ENCODE measurements around the gene DRGX.

DRGX gene

DNA sequence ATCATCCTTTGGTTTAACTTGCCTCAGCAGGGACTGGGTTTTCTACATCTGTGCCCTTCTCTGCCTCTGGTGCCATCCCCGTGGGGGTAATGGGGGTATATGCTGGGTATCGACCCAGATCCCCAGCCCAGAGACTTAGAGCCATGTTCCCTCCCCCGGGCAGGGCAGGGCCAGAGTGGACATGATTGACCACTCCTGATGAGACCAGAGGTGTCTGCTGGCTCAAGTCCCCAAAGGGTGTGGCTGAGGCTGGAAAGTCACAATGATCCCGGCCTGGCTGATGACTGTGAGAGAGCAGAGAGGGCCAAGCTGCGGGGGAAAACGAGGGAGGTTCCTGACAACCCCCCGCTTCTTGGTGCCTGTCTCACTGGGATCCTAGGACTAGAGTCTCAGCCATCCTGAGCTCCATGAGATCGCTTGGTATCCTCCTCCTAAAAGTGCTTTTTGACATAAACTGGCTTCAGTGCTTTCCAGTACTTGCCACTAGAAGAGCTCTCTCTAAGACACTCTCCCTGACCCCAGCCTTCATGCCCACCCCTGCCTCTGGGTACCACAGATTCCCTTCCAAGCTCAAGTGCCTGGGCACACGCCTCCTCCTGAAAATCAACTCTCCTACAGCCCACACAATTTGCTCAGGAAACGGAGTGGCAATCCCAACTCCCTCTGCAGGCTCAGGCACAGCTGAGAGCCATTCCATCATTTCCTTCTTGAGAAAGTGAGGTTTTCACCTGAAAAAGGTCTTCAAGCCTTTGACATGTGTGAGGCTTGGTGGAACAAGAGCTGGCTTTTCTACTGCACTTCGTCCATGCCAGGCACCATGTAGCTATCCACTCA is 33.9 kb downstream of the DRGX start:
- no peak for DNase-seq (ENCODE audit: low read depth in 2 of 2)

DNA sequence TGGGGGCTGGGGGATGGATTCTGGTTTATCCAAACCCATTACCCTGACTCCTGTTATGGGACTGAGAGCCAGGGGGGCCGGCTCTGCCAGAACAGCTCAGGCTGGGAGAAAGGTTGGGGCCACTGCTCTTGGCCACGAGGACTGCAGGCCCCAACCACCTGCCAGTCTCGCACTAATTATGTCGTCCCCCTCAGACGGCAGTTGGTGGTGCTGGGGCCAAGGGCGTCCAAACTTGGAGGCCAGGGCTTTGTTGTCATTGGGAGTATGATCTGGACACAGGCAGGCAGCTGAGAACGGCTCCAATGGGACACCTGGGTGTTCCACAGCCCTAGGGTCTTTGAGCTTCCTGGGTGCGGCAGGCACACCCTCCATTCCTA is 34.7 kb downstream of the DRGX start:
- DNase-seq (ENCODE audit: low read depth in 2 of 2) = no peak

DNA sequence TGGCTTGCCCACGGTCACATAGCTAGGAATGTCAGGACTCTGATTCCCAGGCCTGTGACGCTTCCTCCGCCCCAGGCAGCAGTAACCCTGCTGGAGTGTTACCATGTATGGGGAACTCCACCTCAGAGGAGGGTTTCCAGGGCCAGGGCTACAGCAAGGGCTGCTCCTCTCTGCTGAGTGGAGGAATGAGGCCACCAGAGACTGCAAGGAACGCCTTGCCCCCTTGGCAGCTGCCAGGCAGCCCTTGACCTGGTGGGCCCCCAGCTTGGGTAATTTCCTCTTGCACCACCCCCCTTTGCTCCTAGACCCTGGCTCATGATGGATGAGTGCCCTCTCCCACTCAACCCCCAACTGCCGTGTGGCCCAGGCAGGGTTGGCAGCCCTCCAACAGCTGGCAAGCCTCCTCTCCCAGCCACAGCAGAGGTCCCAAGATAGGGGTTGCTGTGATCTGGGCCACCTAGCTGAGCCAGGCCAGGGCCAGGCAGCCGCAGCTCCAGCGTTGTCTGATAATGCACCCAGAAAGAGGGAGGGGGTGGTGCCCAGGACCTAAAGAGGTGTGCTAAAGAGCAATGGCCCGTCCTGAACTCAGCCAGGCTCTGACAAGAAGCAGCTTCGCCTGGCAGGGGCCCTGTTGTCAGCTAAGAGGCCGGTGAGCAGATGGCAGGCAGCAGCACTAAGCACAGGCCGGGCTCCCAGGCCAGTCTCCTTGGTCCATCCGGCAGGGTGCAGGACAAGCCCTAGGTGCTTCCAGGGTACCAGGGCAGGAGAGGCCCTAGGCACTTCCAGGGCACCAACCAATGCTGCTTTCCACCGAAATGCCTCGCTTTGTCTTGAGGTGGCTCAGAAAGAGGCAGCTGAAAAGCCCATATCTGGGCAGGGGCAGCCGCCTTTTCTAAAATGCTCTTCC is 35.4 kb downstream of the DRGX start:
- DNase-seq (ENCODE audit: low read depth in 2 of 2) = no peak

DNA sequence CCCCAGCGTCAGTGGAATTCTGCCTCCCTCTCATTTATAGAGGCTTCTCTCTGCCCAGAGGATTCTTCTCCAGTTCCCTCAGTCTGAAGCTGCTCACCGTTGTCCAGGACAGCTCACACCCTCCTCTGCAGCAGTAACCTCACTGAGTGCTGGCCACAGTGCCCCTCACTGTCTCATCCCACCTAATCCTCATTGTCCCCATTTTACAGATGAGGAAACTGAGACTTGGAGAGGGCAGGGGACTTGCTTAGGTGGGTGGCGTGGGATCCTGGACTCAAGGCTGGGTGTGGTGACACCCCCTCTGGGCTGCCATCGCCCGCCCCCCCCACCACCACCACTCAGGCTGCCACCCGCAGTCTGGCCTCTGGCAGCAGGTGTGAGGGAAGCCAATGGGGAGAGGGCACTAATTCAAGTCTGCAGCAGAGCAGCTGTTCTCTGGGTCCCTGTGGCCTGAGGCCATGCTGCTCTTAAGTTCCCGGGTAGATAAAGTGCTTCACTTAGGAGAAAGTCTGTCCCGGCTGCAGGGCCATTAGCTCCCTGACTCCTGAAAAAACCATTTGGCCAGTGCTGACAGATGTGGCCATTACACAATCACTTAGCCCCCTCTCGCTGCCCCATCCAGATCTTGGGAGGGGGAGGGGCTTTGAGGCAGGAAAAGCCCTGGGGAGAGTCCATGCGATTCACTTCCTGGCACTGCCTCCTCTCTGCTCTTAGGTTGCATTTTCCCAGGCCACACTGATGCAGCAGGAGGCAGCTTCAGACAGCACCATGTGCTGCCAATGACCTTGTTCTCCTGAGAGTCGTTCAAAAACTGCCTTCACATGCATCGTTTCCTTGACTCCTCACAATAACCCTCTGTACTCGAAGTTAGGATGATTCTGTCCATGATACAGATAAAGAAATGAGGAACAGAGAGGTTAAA is 36.3 kb downstream of the DRGX start:
- DNase-seq (ENCODE audit: low read depth in 2 of 2) = no peak

DNA sequence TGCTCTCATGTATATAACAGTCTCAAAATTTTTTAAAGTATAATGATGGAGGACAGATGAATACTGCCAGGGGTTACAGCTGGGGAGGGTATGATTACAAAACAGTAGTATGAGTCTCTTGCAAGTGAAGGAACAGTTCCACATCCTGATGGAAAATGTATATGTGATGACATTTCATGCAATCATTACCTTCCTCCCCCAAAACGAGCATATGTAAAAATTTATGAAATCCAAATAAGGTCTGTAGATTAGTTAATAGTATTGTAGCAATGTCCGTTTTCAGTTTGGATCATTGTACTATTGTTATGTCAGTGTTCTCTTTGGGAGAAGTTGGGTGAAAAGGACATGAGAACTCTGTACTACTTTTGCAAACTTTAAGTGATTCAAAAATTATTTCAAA is 38.0 kb downstream of the DRGX start:
- DNase-seq (ENCODE audit: low read depth in 2 of 2) = no peak

DNA sequence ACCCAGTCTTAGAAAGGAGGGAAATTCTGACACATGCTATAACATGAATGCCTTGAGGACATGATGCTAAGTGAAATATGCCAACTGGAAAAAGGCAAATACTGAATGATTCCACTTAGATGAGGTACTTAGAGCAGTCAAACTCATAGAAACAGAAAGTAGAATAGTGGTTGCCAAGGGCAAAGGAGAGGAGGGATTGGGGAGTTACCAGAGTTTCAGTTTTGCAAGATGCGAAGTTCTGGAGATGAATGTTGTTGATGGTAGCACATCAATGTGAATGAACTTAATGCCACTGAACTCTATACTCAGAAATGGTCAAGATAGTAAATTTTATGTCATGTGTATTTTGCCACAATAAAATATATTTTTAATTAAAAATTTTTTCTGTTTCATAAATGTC is 38.9 kb downstream of the DRGX start:
- DNase-seq (ENCODE audit: low read depth in 2 of 2) = no peak

DNA sequence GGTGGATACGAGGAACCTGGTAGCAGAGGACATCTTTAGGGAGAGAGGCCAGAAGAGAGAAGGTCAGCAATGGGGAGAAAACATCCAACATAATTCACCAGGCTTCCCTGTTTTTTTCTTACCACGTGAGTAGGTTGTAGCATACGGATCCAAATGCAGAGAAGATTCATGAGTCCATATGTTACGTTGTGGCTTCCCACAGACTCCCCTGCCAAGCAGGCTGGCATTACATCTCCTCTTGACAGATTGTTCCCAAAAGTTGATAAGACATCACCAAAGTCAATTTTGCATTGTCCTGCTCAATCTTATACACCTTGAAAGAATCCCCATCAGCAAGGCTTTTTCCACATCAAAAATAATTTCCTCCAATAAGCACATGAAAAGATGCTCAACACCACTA is 39.7 kb downstream of the DRGX start:
- no peak for DNase-seq (ENCODE audit: low read depth in 2 of 2)

DNA sequence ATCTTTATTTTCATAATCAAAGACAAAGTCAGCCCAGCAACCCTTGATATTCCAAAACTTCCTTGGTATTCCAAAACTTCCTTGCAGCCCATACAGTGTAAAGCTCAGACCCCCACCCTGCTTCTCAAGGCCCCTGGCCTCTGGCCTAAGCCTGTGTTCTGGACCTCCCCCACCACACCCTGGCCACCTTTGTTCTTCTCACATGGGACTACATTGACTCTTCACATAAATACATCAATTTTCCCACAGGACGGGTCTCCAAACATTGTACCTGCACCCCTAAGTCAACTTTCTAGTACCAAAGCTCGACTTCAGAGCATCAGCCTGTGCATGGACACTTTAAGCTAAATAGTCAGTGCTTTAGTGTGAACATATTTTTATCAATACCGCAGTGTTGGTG is 40.7 kb downstream of the DRGX start:
- DNase-seq (ENCODE audit: low read depth in 2 of 2) = no peak

DNA sequence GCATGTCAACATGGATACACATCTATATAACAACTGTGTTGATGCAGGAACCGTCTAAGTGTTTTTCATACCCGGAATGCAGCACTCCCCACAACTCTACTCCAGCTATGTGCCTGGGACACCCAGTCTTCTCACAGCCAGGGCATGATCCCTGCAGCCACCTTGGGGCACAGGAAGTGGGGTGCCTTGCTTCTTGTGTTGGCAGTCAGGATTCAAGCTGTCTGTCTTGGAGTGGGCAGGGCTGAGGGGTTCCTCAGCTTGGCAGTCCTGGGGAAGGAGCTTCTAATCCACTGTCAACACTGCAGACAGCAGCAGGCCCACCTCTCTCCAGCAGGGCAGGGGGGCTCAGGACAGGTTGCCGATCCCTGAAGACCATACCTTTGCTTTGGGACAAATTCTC is 41.3 kb downstream of the DRGX start:
- DNase-seq (ENCODE audit: low read depth in 2 of 2) = no peak

DNA sequence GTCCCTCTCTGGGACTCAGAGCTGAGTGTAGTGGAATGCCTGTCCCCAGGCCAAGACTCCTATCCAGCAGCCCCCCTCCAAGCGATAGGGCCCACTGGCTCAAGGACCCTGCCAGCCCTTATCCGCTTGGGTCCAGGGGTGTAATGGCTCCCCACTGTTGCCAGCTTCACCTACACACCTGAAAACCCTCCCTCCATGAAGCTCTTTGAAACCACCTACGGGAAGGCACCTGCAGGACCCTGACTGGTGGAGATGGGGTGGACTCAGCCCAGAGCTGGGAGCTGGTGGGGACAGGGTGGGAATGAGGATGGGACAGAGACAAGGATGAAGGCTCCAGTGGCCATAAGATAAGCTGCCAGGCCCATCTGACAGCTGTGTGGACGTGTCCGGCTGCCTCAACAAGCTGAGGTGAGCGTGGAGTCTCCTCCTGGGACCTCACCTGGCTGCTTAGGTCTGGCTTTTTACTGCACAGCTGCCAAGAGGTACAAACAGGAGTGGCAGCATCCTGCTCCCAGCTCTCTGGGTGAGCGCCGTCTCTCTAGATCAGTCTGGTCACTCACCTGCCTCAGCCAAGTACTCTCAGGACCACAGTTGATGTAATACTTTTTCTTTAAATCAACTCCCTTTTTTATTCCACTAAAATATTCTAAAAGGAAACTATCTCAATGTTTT is 41.9 kb downstream of the DRGX start:
- no peak for DNase-seq (ENCODE audit: low read depth in 2 of 2)

DNA sequence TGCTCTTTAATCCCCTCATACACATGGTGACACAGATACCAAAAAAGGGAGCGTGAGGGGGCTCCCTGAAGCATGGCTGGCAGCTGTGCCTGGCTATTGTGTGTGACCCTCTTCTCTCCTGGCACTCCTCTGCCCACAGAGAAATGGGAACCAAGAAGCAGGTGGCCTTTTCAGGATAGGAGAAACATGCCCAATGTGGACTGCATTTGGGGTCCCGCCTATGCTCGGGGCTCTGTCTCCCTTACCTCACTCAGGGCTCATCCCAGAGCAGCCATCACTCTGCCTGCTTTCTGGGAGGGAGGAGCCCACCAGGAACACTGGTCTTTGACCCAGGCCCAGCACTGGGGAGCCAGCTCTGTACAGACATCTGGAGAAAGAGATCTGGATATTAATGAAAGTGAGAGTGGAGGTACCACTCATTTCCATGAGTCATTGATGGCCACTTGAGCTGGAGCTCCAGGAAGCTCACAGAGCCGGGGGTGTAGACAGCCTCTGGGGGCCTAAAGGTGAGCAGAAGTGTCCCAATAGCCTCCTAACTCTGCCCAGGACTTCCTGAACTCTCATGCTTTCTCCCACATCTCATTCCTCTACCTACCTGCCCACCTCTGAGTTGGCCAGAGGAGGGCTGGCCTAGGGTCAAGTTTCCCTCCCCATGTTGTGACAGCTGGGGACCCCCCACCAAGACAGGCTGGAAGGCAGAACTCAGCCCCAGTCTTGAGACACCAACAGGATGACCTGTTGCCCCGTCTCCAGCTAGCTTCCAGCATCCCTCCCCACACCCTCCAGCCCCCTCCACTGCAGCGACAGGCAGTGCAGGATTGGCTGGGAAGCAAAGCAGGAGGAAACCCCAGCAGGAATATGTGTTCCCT is 42.6 kb downstream of the DRGX start:
- no peak for DNase-seq (ENCODE audit: low read depth in 2 of 2)

DNA sequence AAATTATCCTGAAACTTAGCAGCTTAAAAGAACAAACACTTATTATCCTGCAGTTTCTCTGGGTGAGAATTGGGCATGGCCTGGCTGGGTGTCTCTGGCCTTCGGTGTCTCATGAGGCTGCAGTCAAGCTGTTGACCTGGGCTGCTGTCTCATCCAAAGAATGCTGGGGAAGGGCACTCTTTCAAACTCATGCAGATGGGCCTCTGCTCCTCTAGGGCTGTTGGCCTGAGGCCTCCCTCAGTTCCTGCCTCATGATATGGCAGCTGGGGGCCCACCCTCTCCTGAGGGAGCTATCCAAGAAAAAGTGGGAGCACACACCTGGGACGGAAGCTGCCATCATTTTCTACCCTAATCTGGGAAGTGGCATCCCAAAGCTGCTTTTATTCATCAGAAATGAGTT is 43.6 kb downstream of the DRGX start:
- no peak for DNase-seq (ENCODE audit: low read depth in 2 of 2)

DNA sequence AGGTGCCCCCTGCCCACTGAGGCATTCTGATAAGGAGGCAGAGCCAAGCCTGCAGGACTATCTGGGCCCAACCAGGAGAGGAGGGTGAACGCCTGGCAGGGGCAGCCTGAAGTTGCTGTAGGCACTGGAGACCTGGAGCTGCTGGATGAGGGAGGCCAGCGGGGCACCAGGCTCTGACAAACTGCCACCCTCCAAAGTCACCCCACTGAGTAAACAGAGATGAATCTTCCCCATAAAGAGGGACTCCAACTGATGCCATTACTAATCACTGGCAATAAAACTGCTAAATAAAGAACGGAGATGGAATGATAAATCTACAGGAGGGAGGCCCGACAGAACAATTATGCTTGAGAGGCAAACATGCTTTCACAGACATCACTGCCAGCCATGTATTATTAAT is 44.2 kb downstream of the DRGX start:
- no peak for DNase-seq (ENCODE audit: low read depth in 2 of 2)

DNA sequence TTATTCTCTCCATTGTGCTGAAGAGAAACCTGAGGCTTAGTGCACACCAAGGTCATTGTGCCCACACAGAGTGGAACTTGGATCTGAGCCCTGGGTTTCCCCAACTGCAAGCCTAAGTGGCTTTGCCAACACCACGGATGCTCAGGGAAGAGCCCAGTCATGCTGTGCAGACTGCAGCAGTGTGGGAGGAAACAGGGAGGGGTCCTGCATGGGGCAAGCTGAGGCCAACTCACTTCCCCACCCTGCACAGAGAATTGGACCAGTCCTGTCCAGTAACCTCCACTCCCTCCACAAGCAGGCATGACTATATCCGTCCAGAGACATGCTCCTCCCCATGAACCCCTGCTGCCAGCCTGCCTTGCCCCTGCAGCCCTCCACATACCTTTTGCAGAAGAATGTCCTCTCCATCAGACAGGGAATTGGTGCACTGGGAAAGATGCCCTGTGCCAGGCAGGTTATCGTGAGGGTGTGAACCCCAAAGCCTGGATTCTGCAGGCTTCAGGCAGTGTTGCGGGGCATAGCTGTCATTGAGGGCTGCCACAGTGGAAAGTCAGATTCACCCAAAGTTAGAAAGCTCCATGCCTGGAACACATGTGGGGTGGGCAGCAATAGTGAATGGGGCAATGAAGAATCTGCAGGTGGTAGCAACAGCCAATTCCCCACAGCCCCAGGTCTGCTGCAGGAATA is 44.9 kb downstream of the DRGX start:
- no peak for DNase-seq (ENCODE audit: low read depth in 2 of 2)

DNA sequence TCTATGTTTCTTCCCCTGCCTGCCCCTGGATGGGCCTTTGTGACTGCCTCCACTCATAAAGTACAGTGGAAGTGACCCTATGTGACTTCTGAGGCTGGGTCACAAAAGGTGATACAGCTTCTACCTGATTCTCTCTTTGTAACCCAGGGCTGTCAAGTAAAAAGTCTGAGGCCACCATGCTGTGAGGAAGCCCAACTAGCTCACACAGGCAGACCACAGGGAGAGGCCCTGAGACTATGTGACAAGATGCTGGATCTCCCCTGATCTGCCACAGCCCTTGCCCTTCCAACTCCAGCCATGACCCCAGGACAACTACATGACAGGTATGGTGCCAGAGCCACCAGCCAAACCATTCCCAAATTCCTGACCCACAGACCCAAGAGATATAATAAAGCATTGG is 45.8 kb downstream of the DRGX start:
- DNase-seq (ENCODE audit: low read depth in 2 of 2) = no peak

DNA sequence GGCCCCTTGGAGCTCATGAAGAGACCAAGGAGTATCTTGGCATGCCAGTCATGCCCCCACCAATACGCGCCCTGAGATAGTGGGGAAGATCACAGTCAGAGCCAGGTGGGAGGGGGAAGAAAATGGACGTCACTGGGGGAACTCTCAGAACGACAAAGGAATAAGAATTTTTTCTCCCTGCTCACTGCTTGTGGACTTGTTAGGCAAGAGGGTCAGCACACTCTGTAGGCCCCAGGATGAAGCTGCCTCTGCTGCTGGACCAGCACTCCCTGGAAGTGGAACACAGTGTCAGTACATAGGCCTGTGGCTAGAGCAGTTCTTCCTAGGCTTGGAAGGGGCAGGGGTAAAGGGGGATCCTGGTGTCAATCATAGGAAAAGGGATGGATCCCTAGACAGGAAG is 46.5 kb downstream of the DRGX start:
- DNase-seq (ENCODE audit: low read depth in 2 of 2) = no peak

DNA sequence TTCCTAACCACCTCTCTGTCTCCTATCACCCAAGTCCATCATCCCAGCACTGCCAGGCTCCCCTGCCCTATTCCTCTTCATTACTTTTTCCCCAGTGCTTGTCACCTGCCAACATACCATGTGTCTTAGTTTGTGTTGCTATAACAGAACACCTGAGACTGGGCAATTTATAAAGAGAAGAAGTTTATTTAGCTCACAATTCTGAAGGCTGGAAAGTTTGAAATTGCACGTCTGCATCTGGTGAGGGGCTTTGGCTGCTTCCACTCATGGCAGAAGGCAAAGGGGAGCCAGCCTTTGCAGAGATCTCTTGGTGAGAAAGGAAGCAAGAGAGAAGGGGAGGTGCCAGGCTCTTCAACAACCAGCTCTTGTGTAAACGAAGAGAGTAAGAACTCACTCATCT is 47.3 kb downstream of the DRGX start:
- DNase-seq (ENCODE audit: low read depth in 2 of 2) = no peak

DNA sequence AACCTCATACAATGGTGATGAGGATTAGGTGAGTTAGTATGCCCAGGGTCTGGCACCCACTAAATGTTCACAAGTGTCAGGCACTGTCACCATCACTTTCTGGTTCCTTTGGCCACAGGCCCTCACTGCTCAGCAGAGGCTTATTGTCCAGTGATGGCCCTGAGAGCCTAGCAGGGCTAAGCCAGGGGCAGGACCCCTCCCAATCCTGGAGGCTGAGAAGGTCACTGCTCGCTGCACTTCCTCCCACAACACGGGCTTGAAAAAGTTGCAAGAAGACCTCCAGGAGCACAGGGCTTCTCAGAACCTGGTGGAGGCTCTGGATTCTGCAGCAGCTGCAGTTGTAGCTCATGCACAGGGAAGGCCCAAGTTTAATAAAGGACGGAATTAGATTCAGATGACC is 48.1 kb downstream of the DRGX start:
- DNase-seq (ENCODE audit: low read depth in 2 of 2) = no peak

DNA sequence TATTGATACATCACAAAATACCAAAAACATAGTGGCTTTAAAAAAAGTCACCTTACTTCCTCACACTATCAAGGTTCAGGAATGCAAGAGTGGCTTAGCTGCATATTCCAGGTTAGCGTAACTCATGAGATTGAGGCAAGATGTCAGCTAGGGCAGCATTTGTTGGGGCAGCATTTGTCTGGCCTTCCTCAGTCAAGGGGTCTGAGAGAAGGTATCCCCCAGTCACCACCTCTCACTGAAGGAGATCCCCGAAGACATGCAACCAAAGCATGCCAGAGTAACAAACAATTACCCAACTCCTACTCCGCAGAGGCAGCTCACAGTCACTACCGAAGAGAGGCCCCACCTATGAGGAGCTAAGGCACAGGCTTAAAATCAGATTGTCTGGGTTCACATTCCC is 48.5 kb downstream of the DRGX start:
- no peak for DNase-seq (ENCODE audit: low read depth in 2 of 2)

DNA sequence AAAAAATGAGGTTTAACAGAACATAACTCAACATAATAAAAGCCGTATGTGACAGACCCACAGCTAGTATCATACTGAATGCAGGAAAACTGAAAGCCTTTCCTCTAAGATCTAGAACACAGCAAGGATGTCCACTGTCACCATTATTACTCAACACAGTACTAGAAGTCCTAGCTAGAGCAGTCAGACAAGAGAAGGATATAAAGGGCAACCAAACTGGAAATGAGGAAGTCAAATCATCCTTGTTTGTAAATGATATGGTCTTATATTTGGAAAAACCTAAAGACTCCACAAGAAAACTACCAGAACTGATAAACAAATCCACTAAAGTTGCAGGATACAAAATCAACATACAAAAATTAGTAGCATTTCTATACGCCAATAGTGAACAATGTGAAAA is 51.0 kb downstream of the DRGX start:
- no peak for DNase-seq (ENCODE audit: low read depth in 2 of 2)

Measured in stimulated activated CD8-positive, alpha-beta memory T cell treated with anti-CD3 and anti-CD28 coated beads, Interleukin-2, amount 100 ng/mL, for 48 hours (primary cell).